ENCODE measurements around the gene SDK2. TPM values are rescaled to one million over a fixed set of nuclear protein-coding genes. Genes with fewer than 3 reads are reported as not detected.

The SDK2 gene
- total RNA-seq, 4 donors from 2014 or later = 1.4 to 6.8 (median 3.3) TPM

GRCh38 chr17:73359352-73359751, 284.9 kb downstream of the SDK2 start:
- no peak for DNase-seq (ENCODE audit: low spot score in 2 of 2)
- no peaks in the 10 kb centered on the region for H3K27me3 ChIP-seq
- peak overlapping the region; percentile 11 for H3K27ac ChIP-seq
- WGBS = 84% methylated on average over 9 of the region's 10 CpGs
- no peak overlapping the region for H3K4me3 ChIP-seq
- peaks cover 25% of the 10 kb centered on the region for H3K4me1 ChIP-seq
- no peak for TF ChIP-seq EP300 (IDR thresholded peaks at IDR 0.05)
- no peak for TF ChIP-seq POLR2AphosphoS5 (IDR thresholded peaks at IDR 0.05)
- no peak for TF ChIP-seq CTCF (IDR thresholded peaks at IDR 0.05)
- TF ChIP-seq POLR2A (IDR thresholded peaks at IDR 0.05) = no peak
- no peaks in the 10 kb centered on the region for H3K36me3 ChIP-seq
- H3K9me3 ChIP-seq = no peaks in the 10 kb centered on the region

GRCh38 chr17:73358668-73359067, 285.6 kb downstream of the SDK2 start:
- TF ChIP-seq EP300 (IDR thresholded peaks at IDR 0.05) (no peak), POLR2AphosphoS5 (IDR thresholded peaks at IDR 0.05) (no peak), CTCF (IDR thresholded peaks at IDR 0.05) (no peak), POLR2A (IDR thresholded peaks at IDR 0.05) (no peak)
- DNase-seq (ENCODE audit: low spot score in 2 of 2) = peak in 1 of 2 donors; percentile 58
- no peaks in the 10 kb centered on the region for H3K9me3 ChIP-seq
- 94% methylated on average over 9 of the region's 9 CpGs for WGBS
- peaks cover 25% of the 10 kb centered on the region for H3K4me1 ChIP-seq
- no peak overlapping the region for H3K27ac ChIP-seq
- H3K27me3 ChIP-seq = no peaks in the 10 kb centered on the region
- H3K4me3 ChIP-seq = no peak overlapping the region
- H3K36me3 ChIP-seq = no peaks in the 10 kb centered on the region

GRCh38 chr17:73357981-73358380, 286.3 kb downstream of the SDK2 start:
- no peak overlapping the region for H3K4me3 ChIP-seq
- no peaks in the 10 kb centered on the region for H3K27me3 ChIP-seq
- H3K4me1 ChIP-seq = peaks cover 25% of the 10 kb centered on the region

GRCh38 chr17:73357318-73357717, 286.9 kb downstream of the SDK2 start:
- Histone ChIP-seq H3K9me3 (no peaks in the 10 kb centered on the region), H3K36me3 (no peaks in the 10 kb centered on the region), H3K27me3 (no peaks in the 10 kb centered on the region), H3K4me1 (peaks cover 25% of the 10 kb centered on the region), H3K4me3 (no peak overlapping the region), H3K27ac (no peak overlapping the region)
- no peak for TF ChIP-seq POLR2A (IDR thresholded peaks at IDR 0.05)
- no peak for TF ChIP-seq POLR2AphosphoS5 (IDR thresholded peaks at IDR 0.05)
- no peak for TF ChIP-seq CTCF (IDR thresholded peaks at IDR 0.05)
- TF ChIP-seq EP300 (IDR thresholded peaks at IDR 0.05) = no peak
- 83% methylated on average over 9 of the region's 9 CpGs for WGBS
- no peak for DNase-seq (ENCODE audit: low spot score in 2 of 2)

More at GRCh38 chr17:73357981-73358380, 286.3 kb downstream of the SDK2 start:
- TF ChIP-seq POLR2AphosphoS5 (IDR thresholded peaks at IDR 0.05) = no peak
- no peak for TF ChIP-seq CTCF (IDR thresholded peaks at IDR 0.05)
- TF ChIP-seq POLR2A (IDR thresholded peaks at IDR 0.05) = no peak
- TF ChIP-seq EP300 (IDR thresholded peaks at IDR 0.05) = no peak
- no peaks in the 10 kb centered on the region for H3K9me3 ChIP-seq
- no peaks in the 10 kb centered on the region for H3K36me3 ChIP-seq
- WGBS = 97% methylated on average over 19 of the region's 19 CpGs
- no peak overlapping the region for H3K27ac ChIP-seq
- peak in 1 of 2 donors; percentile 42 for DNase-seq (ENCODE audit: low spot score in 2 of 2)

- H3K36me3 ChIP-seq = no peaks in the 10 kb centered on the region
- H3K27me3 ChIP-seq = no peaks in the 10 kb centered on the region
- no peak overlapping the region for H3K27ac ChIP-seq
- H3K9me3 ChIP-seq = no peaks in the 10 kb centered on the region
- no peak for TF ChIP-seq POLR2AphosphoS5 (IDR thresholded peaks at IDR 0.05)
- no peak for TF ChIP-seq EP300 (IDR thresholded peaks at IDR 0.05)
- no peak for TF ChIP-seq CTCF (IDR thresholded peaks at IDR 0.05)
- no peak for TF ChIP-seq POLR2A (IDR thresholded peaks at IDR 0.05)
- DNase-seq (ENCODE audit: low spot score in 2 of 2) = peak in 1 of 2 donors; percentile 50
- H3K4me1 ChIP-seq = peaks cover 25% of the 10 kb centered on the region
- 94% methylated on average over 4 of the region's 8 CpGs for WGBS
- no peak overlapping the region for H3K4me3 ChIP-seq
Measured at GRCh38 chr17:73356561-73357170, 287.6 kb downstream of the SDK2 start.
